ENCODE measurements around the gene ARID5B. TPM values are rescaled to one million over a fixed set of nuclear protein-coding genes. Genes with fewer than 3 reads are reported as not detected.

The ARID5B gene
- total RNA-seq, 1 experiment from 2014 or later: 168 TPM

- BruUV-seq (replicated peaks): no TSS peak
- intact Hi-C loops (cut with micrococcal nuclease; ENCODE audit: unreplicated experiment): no loop called here
- CTCF ChIA-PET: no interaction called here
Measured at GRCh38 chr10:61989995-61990760, 88.7 kb downstream of the ARID5B start.

GRCh38 chr10:61990761-61991135, 89.2 kb downstream of the ARID5B start:
- no peak overlapping the region for H3K27ac Mint-ChIP-seq (ENCODE audit: unreplicated experiment)
- no peaks in the 10 kb centered on the region for H3K27me3 Mint-ChIP-seq (ENCODE audit: insufficient read depth, unreplicated experiment)
- ChIA-PET POLR2A (no interaction called here), CTCF (no interaction called here)
- TF ChIP-seq CTCF (IDR thresholded peaks at IDR 0.05; ENCODE audit: insufficient read depth in 1 of 2, low read depth in 1 of 2, low read length in 1 of 2, severe bottlenecking in 1 of 2, unreplicated experiment in 1 of 2): no peak
- no peaks in the 10 kb centered on the region for H3K9me3 Mint-ChIP-seq (ENCODE audit: unreplicated experiment)
- Histone ChIP-seq H3K36me3 (ENCODE audit: control insufficient read depth, insufficient read depth, low read length) (peaks cover 3% of the 10 kb centered on the region; the same call in 1 of the 2 replicates), H3K27me3 (replicated peaks; ENCODE audit: control insufficient read depth, insufficient read depth, low read length) (no peaks in the 10 kb centered on the region), H3K4me1 (peaks cover 64% of the 10 kb centered on the region), H3K4me3 (ENCODE audit: low read depth, low read length) (no peak overlapping the region), H3K9me3 (no peaks in the 10 kb centered on the region)
- intact Hi-C loops (cut with micrococcal nuclease; ENCODE audit: unreplicated experiment): no loop called here
- no peak for DNase-seq
- peaks cover 58% of the 10 kb centered on the region for H3K4me1 Mint-ChIP-seq (ENCODE audit: low read depth, unreplicated experiment)
- BruUV-seq (replicated peaks): no TSS peak
- no peak overlapping the region for H3K4me3 Mint-ChIP-seq (ENCODE audit: unreplicated experiment)
- peaks cover 87% of the 10 kb centered on the region for H3K36me3 Mint-ChIP-seq (ENCODE audit: insufficient read depth, unreplicated experiment)

More at GRCh38 chr10:61989995-61990760, 88.7 kb downstream of the ARID5B start:
- H3K27me3 ChIP-seq (replicated peaks; ENCODE audit: control insufficient read depth, insufficient read depth, low read length): no peaks in the 10 kb centered on the region
- H3K4me3 ChIP-seq (ENCODE audit: low read depth, low read length): no peak overlapping the region
- Mint-ChIP-seq H3K27ac (ENCODE audit: unreplicated experiment) (no peak overlapping the region), H3K9me3 (ENCODE audit: unreplicated experiment) (no peaks in the 10 kb centered on the region), H3K4me1 (ENCODE audit: low read depth, unreplicated experiment) (peaks cover 64% of the 10 kb centered on the region), H3K27me3 (ENCODE audit: insufficient read depth, unreplicated experiment) (no peaks in the 10 kb centered on the region), H3K36me3 (ENCODE audit: insufficient read depth, unreplicated experiment) (peaks cover 87% of the 10 kb centered on the region), H3K4me3 (ENCODE audit: unreplicated experiment) (no peak overlapping the region)
- H3K9me3 ChIP-seq: no peaks in the 10 kb centered on the region
- peaks cover 63% of the 10 kb centered on the region for H3K4me1 ChIP-seq
- DNase-seq: no peak
- no peak for TF ChIP-seq CTCF (IDR thresholded peaks at IDR 0.05; ENCODE audit: insufficient read depth in 1 of 2, low read depth in 1 of 2, low read length in 1 of 2, severe bottlenecking in 1 of 2, unreplicated experiment in 1 of 2)
- H3K36me3 ChIP-seq (ENCODE audit: control insufficient read depth, insufficient read depth, low read length): peaks cover 4% of the 10 kb centered on the region; the same call in 1 of the 2 replicates
- POLR2A ChIA-PET: no interaction called here

GRCh38 chr10:61991166-61991565, 89.7 kb downstream of the ARID5B start:
- H3K9me3 ChIP-seq: no peaks in the 10 kb centered on the region
- no peak overlapping the region for H3K4me3 ChIP-seq (ENCODE audit: low read depth, low read length)
- H3K27me3 ChIP-seq (replicated peaks; ENCODE audit: control insufficient read depth, insufficient read depth, low read length): no peaks in the 10 kb centered on the region
- Mint-ChIP-seq H3K4me3 (ENCODE audit: unreplicated experiment) (no peak overlapping the region), H3K9me3 (ENCODE audit: unreplicated experiment) (no peaks in the 10 kb centered on the region), H3K27me3 (ENCODE audit: insufficient read depth, unreplicated experiment) (no peaks in the 10 kb centered on the region), H3K27ac (ENCODE audit: unreplicated experiment) (no peak overlapping the region), H3K4me1 (ENCODE audit: low read depth, unreplicated experiment) (peaks cover 54% of the 10 kb centered on the region), H3K36me3 (ENCODE audit: insufficient read depth, unreplicated experiment) (peaks cover 87% of the 10 kb centered on the region)
- ChIA-PET CTCF (no interaction called here), POLR2A (interaction anchor here (0.6 kb wide), 1 partner anchor 29 kb away, joined by 5 read pairs; no protein-coding TSS in a partner anchor)
- peaks cover 2% of the 10 kb centered on the region; the same call in 1 of the 2 replicates for H3K36me3 ChIP-seq (ENCODE audit: control insufficient read depth, insufficient read depth, low read length)
- peaks cover 64% of the 10 kb centered on the region for H3K4me1 ChIP-seq
- intact Hi-C loops (cut with micrococcal nuclease; ENCODE audit: unreplicated experiment): no loop called here
- no peak for DNase-seq
- TF ChIP-seq CTCF (IDR thresholded peaks at IDR 0.05; ENCODE audit: insufficient read depth in 1 of 2, low read depth in 1 of 2, low read length in 1 of 2, severe bottlenecking in 1 of 2, unreplicated experiment in 1 of 2): no peak
- no TSS peak for BruUV-seq (replicated peaks)

Measured in Caco-2 (cell line).